GM10266 (cell line): ENCODE results near the gene IPO9.

Experiments
- DNase-seq: peaks from one replicate; pipeline ENCODE4 v3.0.0; 2012; ENCODE audit errors: extremely low spot score
- CTCF ChIP-seq: IDR thresholded peaks from 2 replicates; pipeline ENCODE4 v1.5.1; 2012; ENCODE audit warnings: mild to moderate bottlenecking, low read depth; ENCODE audit not compliant: control insufficient read depth, insufficient read depth; ENCODE audit errors: missing control alignments

Gene IPO9

GRCh38 chr1:201809876-201810275, 19.1 kb upstream of the IPO9 start:
- no peak for DNase-seq
- no peak for TF ChIP-seq CTCF

- no peak for DNase-seq
- no peak for TF ChIP-seq CTCF
Observed at GRCh38 chr1:201810466-201811216, 18.3 kb upstream of the IPO9 start.

- DNase-seq: no peak
- no peak for TF ChIP-seq CTCF
Observed at GRCh38 chr1:201813226-201813625, 15.7 kb upstream of the IPO9 start.

GRCh38 chr1:201816309-201816854, 12.6 kb upstream of the IPO9 start:
- no peak for TF ChIP-seq CTCF

GRCh38 chr1:201818971-201819750, 9.8 kb upstream of the IPO9 start:
- no peak for TF ChIP-seq CTCF
- DNase-seq: no peak

More at GRCh38 chr1:201816309-201816854, 12.6 kb upstream of the IPO9 start:
- DNase-seq: no peak

- TF ChIP-seq CTCF: no peak
- DNase-seq: no peak
Observed at GRCh38 chr1:201820413-201820812, 8.5 kb upstream of the IPO9 start.

- TF ChIP-seq CTCF: no peak
- DNase-seq: no peak
Observed at GRCh38 chr1:201825245-201825644, 3.7 kb upstream of the IPO9 start.
